ENCODE data around the gene IFNL2.
"Not testable (repeated sequence)": the region's sequence is repeated elsewhere in the genome, so short reads cannot be mapped to it uniquely, and the experiment has no call there.

The IFNL2 gene

GRCh38 chr19:39253374-39254149 lies 14.6 kb upstream of the IFNL2 start:
- no peak for DNase-seq

DNA sequence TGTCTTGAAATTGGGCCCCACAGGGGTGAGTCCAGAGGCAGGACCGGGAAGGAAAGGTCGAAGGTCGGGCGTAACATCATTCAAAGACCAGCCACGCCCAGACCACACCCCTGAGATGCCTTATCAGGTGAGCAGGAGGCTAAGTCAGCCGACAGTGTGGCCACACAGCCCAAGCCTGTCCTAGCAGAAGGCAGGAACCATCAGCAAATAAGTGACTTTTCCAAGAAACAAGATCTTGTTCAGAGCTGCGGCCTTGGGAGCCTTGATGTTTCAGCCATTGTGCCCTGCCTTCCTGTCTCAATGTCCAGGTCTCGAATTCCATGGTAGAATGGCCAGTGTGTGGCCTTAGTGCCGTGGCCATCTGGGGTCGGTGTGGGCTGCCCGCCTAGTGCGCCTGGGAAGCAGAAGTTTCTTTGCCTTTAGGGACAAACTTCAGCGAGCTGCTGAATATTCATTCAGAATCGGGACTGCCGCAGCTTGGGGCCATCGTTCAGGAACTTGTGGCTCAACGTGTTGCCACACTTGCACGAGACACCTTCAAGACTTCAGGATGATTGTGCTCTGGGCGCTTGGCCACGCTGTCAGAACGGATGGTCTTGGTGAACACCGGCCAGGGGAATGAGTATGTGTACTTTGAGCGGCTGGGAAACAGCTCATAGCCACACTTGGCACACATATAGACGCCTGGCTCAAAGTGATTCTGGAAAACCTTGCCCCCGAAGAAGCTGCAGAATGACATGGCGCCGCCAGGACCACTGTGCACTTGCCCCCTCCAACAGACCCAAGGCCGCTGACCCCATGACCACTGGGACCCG lies 13.5 kb upstream of the IFNL2 start:
- no peak for DNase-seq

DNA sequence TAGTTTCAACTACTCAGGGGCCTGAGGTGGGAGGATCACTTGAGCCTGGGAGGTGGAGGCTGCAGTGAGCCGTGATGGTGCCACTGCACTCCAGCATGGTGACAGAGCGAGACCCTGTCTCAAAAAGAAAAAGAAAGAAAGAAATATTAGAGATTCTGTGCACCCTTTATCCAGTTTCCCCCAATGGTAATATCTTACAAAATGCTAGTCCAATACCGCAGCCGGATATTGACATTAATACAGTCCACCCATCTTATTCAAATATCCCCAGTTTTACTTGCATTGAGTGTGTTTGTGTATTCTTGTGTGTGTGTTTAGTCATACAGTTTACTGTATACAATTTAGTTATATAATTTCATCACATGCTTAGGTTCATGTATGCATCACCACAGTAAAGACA lies 11.0 kb upstream of the IFNL2 start:
- DNase-seq: no peak

DNA sequence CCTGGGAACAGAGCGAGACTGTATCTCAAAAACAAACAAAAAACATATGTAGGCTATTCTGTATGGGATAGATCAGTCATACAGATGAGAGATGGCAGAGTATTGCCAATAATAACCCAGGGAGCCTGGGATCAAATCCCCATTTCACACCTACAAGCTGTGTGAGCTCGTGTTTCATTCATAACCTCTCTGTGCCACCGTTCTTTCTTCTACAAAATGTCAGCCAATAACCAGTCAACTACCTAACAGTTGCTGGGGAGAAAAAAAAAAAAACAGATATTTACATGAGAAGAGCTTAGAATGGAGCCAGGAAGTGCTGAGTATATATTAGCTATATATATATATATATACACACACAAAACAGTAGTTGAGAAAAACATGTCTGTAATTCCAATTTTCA lies 6.5 kb upstream of the IFNL2 start:
- no peak for DNase-seq

DNA sequence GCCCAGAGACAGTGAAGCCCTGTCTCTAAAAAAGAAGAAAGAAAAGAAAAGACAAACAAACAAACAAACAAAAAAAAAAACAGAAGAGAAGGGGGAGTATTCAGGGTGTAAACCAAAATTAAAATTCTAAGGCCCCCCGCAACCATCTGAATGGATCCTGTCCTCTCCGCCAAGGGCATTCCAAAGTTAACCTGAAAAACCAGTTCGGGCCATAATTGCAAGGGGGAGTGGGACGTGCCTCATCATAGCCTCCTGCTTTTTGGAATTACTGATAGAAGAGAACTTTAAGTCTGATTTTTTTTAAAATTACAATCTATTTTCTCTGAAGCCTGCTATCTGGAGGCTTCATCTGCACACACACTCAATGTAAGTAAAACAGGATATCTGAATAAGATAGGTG lies 5.7 kb upstream of the IFNL2 start:
- no peak for DNase-seq

DNA sequence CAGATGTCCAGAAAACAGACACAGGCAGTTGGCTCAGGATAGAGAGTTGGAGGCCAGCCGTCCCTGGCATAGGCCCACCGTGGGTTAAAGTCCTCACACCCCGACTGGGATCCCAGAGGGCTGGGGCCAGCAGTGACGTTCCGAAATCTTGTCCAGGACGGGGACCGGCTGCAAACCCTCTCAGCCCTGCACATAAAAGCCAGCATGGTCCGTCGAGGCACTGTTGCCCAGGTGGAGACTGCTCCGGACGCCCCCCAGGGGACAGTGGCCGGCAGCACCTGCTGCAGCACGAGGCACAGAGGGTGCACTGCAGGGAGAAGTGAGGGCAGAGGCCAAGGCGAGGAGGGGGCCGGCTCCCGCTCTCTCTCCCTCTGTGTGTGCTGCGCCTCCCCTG lies 4.3 kb upstream of the IFNL2 start:
- no peak for DNase-seq

DNA sequence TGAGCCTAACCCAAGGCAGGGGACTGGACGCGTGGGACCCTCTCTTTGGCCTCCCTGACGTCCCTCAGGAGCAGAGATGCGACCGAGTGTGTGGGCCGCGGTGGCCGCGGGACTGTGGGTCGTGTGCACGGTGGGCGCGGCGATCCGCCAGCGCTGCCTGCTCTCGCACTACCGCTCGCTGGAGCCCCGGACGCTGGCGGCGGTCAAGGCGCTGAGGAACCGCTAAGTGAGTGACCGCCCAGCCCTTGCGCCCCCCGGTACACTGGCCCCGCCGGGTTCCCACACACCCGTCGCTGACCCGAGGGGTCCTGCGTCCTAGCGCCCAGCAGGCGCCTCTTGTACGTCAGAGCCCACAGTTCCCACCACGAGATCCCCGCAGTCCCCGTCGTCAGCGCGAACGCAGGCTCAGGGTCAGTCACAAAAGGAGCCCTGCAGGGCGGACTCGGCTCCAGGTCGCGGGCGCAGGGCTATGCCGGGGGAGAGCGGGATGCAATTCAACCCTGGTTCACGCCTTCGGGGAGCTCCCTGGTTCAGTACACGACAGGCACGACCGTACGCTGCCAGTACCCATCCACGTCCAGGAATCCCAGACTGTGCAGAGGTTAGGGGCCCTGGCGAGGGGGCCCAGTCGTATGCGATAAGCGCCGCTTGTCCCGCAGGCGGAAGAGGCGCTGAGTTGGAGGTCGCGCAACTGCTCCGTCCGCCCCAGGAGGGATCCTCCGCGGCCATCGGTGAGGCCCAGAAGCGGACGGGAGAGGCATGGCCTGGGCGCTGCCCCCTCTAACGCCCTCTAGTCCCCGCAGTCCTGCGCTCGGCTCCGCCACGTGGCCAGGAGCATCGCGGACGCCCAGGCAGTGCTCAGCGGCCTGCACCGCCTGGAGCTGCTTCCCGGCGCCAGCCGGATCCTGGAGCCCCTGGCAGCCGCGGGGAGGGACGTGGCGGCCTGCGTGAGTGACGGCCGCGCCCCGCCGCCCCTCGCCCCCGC lies 3.6 kb upstream of the IFNL2 start:
- no peak for DNase-seq

GRCh38 chr19:39265321-39265916 lies 2.8 kb upstream of the IFNL2 start:
- no peak for DNase-seq

DNA sequence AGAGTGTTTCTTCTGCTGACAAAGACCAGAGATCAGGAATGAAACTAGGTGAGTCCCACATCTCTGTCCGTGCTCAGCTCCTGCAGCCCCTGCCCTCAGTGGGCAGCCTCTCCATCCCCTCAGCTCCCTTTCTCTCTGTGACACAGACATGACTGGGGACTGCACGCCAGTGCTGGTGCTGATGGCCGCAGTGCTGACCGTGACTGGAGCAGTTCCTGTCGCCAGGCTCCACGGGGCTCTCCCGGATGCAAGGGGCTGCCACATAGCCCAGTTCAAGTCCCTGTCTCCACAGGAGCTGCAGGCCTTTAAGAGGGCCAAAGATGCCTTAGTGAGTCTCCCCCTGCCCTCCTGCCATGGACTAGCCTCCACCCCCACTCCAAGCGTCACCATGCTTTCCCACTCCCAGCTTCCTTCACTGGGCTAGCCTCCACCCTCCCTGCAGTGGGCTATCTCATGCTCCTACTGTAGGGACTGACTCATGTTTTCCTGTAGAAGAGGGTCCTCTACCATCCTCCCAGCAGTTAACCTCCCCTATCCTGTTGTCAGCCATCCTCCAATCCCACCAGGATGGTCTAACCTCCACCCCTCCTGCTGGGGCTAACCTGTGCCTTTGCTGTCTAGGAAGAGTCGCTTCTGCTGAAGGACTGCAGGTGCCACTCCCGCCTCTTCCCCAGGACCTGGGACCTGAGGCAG lies 481 bp downstream of the IFNL2 start:
- DNase-seq: not testable (repeated sequence)

DNA sequence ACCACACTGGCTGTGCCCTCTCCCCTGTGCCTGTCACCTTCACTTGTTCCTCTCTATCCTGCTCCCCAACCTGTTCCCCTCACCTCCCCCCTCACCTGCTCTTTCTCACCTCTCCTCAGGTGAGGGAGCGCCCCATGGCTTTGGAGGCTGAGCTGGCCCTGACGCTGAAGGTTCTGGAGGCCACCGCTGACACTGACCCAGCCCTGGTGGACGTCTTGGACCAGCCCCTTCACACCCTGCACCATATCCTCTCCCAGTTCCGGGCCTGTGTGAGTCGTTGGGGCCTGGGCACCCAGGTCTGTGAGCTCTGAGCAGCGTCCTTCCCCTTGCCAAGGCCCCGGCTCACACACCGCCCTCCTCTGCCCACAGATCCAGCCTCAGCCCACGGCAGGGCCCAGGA lies 1.2 kb downstream of the IFNL2 start:
- DNase-seq: not testable (repeated sequence)

DNA sequence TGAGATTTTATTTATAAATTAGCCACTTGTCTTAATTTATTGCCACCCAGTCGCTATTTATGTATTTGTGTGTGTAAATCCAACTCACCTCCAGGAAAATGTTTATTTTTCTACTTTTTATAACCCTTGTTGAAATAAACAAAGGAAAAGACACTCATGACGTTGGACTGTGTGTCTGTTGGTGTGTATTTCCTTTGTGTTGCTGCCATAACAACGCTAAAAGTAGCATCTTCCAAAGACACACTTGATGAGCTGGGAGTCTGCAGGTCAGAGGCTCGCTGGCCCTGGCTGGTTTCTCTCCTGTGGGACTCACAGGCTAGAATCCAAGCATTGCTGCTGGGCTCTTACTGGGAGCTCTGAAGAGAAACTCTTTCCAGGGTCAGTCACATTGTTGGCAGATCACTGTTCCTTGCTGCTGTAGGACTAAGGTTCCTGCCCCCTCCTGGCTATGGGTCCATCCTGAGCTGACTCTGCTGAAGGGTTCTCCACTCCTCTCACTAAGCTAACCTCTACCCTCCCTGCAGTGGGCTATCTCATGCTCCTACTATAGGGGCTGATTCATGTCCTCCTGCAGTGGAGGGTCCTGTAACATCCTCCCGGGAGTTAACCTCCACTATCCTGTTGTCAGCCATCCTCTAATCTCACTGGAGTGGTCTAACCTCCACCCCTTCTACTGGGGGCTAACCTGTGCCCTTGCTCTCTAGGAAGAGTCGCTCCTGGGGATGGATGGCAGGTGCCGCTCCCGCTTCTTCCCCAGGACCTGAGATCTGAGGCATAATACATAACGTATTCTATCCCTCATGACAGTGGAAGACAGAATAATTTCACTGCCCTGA lies 2.1 kb downstream of the IFNL2 start:
- no peak for DNase-seq

GRCh38 chr19:39273859-39274258 lies 5.7 kb downstream of the IFNL2 start:
- not testable (repeated sequence) for DNase-seq

GRCh38 chr19:39275578-39275977 lies 7.4 kb downstream of the IFNL2 start:
- no peak for DNase-seq

GRCh38 chr19:39276740-39277139 lies 8.5 kb downstream of the IFNL2 start:
- DNase-seq: no peak

- DNase-seq: no peak
Measured at GRCh38 chr19:39277598-39277997, 9.4 kb downstream of the IFNL2 start.

- no peak for DNase-seq
Measured at GRCh38 chr19:39282021-39282420, 13.8 kb downstream of the IFNL2 start.

GRCh38 chr19:39284032-39284431 lies 15.8 kb downstream of the IFNL2 start:
- no peak for DNase-seq

DNA sequence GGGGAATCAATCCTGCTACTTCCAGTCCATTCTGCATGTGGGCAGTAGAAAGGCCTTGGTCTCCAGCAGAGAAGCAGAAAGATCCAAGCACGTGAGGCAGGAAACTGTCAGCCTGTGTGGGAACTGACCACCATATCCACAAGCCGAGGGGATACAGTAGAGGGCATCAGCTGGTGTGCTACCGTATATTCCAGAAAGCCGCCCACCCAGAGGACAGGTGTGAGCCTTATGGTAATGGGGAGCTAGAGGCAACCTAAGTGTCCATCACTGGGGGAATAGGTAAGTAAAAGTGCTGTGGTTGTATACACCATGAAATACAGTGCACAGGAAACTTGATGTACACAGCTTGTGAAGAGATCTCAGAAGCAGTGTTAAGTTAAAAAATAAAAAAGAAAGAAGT lies 25.2 kb downstream of the IFNL2 start:
- no peak for DNase-seq

DNA sequence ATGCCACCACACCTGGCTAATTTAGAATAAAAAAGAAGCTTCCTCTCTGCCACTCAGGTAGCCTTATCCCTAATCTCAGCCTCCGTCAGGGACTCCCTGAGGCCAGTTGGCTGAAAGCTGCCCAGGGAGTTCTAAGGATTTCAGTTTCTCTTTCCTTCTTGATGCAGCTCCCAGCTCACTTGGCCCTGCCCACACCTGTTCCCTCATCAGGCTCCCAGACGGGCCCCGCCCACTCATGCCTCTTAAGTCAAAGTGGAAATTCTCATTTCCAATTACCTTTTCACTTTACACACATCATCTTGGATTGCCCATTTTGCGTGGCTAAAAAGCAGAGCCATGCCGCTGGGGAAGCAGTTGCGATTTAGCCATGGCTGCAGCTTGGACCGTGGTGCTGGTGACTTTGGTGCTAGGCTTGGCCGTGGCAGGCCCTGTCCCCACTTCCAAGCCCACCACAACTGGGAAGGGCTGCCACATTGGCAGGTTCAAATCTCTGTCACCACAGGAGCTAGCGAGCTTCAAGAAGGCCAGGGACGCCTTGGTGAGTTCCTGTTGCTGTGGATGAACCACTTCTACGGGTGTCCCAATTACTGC lies 28.0 kb downstream of the IFNL2 start, which contains the start of gene IFNL1:
Gene IFNL1, plus strand, starts transcription at position 353 of the 591 bp plus-strand sequence. Its CDS starts 15 bp downstream, at position 368.
- no peak for DNase-seq

DNA sequence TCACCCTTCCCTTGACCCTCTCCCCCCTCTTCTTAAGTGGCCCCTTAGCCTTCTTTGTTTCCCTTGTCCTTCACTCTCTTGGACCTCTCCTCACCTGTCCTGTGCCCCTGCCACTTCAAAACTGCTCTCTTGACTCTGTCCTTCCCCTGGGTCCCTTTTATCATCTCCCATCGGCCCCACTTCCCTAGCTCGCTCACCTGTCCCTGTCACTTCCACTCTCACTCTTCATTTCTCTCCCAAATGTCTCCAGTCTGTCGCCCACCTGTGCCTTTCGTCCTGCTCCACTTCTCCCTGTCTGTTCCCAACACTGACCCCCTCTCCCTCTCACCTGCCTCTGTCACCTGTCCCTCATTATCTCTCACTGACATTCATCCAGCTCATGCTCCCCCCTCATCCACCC lies 28.7 kb downstream of the IFNL2 start:
- DNase-seq: no peak

Data from activated gamma-delta T cell treated with Interleukin-2 at 50 U/mL for 16 hours (primary cell).